Astrocyte (in vitro differentiated cells and primary cell): ENCODE measurements around the gene THBS4.

Experiments used
- EZH2 ChIP-seq: IDR thresholded peaks from 2 replicates; pipeline ENCODE4 v1.6.1; 2012; ENCODE audit warnings: mild to moderate bottlenecking, low read length, inconsistent platforms; ENCODE audit not compliant: insufficient read depth
- TF ChIP-seq, protein P1 (sequence below): IDR thresholded peaks from 2 replicates; pipeline ENCODE4 v1.5.1; 2011; ENCODE audit warnings: low read depth, mild to moderate bottlenecking, inconsistent platforms, low read length, moderate library complexity; ENCODE audit not compliant: insufficient read depth

DNA sequence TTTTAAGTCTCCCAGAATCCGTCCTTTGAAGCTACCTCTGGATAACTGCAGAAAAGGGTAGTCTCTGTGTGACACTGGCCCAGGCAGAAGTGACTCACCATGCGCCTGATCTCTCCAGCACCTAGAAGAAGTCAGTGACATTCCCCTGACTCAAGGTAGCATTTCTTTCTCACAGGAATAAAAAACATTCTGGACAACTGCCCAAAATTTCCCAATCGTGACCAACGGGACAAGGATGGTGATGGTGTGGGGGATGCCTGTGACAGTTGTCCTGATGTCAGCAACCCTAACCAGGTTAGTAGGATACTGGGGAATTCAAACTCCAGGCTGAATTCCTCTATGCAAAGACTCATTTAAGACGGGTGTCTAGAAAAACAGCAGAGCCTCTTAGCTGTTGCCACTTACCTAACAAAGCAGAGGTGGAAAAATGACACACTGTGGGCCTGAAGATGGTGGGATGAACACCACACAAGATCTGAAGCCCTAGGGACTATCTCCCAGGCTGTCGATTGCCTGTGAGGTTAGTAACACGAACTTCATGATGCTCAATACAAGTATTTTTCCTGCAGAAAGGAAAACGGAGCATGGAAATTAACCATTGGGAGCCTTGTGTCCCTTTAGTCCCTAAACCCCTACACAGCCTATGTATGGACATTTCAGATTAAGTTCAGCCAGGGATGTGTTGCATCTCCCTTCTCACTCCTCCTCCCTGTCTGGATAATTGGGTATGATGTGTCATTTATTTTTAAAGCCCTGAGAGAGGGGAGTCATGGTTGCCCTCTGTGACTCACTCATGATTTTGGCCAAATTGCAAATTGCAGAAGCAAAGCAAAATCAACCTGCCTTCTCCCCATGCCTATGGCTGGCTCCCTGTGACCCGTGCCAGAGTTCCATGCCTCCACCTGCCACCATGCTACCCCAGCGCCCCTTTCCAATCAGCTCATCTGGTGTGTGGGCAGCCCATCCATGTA is 37.2 kb downstream of the THBS4 start:
- TF ChIP-seq, protein P1, sequence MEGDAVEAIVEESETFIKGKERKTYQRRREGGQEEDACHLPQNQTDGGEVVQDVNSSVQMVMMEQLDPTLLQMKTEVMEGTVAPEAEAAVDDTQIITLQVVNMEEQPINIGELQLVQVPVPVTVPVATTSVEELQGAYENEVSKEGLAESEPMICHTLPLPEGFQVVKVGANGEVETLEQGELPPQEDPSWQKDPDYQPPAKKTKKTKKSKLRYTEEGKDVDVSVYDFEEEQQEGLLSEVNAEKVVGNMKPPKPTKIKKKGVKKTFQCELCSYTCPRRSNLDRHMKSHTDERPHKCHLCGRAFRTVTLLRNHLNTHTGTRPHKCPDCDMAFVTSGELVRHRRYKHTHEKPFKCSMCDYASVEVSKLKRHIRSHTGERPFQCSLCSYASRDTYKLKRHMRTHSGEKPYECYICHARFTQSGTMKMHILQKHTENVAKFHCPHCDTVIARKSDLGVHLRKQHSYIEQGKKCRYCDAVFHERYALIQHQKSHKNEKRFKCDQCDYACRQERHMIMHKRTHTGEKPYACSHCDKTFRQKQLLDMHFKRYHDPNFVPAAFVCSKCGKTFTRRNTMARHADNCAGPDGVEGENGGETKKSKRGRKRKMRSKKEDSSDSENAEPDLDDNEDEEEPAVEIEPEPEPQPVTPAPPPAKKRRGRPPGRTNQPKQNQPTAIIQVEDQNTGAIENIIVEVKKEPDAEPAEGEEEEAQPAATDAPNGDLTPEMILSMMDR = no peak
- TF ChIP-seq EZH2 = no peak
